A549 treated with GW870086 at 1 μM for 4 hours (cell line): ENCODE data around the gene SMIM30. TPM values are rescaled to one million over a fixed set of nuclear protein-coding genes. Genes with fewer than 3 reads are reported as not detected.

Experiments
- total RNA-seq: library from RNA; stranded (reverse); fragments of 200-300 nt; extraction: Qiagen RNA extraction; gene quantifications from 5 replicates; pipeline ENCODE4 v1.2.3, GENCODE V29; 2022; ENCODE audit warnings: low read depth

The SMIM30 gene, protein sequence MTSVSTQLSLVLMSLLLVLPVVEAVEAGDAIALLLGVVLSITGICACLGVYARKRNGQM
- 29.8 to 44.4 TPM (median 36.2 TPM) in 5 replicates for total RNA-seq

DNA sequence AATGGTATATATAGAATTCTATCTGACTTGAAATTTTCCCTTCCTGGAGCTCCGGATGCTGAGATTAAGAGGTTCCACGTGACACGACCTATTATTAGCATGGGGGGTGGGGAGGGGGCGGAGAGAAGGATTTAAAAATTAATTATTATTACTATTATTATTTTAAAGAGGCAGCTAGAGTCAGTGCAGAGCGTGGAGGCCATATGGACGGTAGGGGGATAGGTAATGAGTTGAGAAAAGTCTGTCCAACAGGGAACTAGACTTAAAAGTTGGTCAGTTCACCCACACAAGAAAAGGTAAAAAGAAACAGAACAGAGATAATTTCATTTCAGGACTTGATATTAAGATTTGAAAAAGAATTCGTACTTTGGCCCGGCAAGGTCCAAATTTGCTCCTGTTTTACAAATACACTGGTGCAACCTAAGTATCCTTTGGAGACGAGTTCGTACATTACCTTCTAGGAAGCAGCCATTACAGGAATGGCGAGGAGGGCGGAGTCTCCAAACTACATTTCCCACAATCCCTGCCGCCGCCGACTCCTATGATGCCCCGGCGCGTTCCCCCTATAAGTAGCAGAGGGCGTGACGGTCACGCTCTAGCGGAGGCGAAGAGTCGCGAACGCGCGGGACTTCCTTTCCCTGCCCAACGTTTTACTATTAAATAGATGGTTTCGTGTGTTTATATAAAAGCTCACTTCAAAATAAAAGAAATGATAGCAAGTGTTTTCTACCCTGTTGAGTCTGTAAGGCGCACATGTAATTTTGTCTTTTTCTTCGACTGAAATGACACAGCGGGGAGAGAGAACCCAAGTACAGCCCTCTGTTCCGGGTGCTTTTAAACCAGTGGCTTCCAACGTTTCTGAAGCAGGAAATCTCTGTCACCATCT is at the start of gene SMIM30:
SMIM30 (minus strand) TSS at position 481 of the 886 bp plus-strand sequence. CDS start 976 bp downstream, outside the sequence.

DNA sequence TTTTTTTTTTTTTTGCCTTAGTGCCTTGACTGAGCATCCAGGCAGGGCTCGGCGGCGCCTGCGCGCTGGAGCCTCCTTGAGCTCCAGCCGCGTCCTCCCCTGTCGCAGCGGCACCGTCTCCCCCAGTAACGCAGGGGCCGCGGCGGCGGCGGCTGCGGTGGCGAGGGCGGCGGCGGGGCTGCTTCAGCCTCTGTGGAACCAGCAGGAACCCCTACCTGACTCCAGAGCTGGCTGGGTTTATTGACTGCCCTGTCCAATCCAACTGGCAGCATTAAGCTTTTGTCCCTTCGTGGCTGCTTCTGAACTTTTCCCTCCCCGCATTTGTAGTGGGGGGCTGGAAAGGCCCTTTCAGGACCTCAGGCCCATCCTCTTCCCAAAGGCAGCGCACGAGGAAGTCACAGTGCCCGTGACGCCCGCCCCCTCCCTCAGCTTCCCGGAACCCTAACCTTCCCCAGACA is 31.9 kb downstream of the SMIM30 start, which contains the start of gene GPR85:
GPR85 (minus strand) TSS at position 397 of the 458 bp plus-strand sequence. CDS start 2,106 bp downstream, outside the sequence.

Other genes starting within 250 kb of the SMIM30 start
- not detected in 5 replicates for gene GPR85, start 31.7 kb downstream of the SMIM30 start, total RNA-seq